Nephron progenitor cell (in vitro differentiated cells): ENCODE results near the gene PCNT.

ENCODE experiments used
- DNase-seq: peaks from one replicate; pipeline ENCODE4 v3.0.0; 2021
- H3K27ac Mint-ChIP-seq: 2 replicates; pipeline ENCODE4 v1.8.0; 2021; ENCODE audit warnings: mild to moderate bottlenecking, moderate library complexity, mixed read lengths
- H3K27me3 Mint-ChIP-seq: 2 replicates; pipeline ENCODE4 v1.8.0; 2021; ENCODE audit warnings: mild to moderate bottlenecking, low read depth, mixed read lengths; ENCODE audit not compliant: poor library complexity
- H3K36me3 Mint-ChIP-seq: 2 replicates; pipeline ENCODE4 v1.8.0; 2021; ENCODE audit warnings: low read depth, mixed read lengths
- H3K4me1 Mint-ChIP-seq: 2 replicates; pipeline ENCODE4 v1.8.0; 2021; ENCODE audit warnings: mixed read lengths
- H3K4me3 Mint-ChIP-seq: 2 replicates; pipeline ENCODE4 v1.8.0; 2021; ENCODE audit warnings: mild to moderate bottlenecking, moderate library complexity, mixed read lengths
- H3K9me3 Mint-ChIP-seq: 2 replicates; pipeline ENCODE4 v1.8.0; 2021; ENCODE audit warnings: mild to moderate bottlenecking, moderate library complexity, mixed read lengths
- CTCF ChIP-seq: fragments of 200-600 bp; sonication (generic); IDR thresholded peaks from 2 replicates; pipeline ENCODE4 v1.5.0; 2021; ENCODE audit warnings: antibody characterized with exemption

PCNT gene

GRCh38 chr21:46318464-46318845 is 5.5 kb upstream of the PCNT start:
- Mint-ChIP-seq H3K36me3 (peaks cover 17% of the 10 kb centered on the region), H3K4me3 (no peak overlapping the region), H3K4me1 (peaks cover 37% of the 10 kb centered on the region), H3K9me3 (no peaks in the 10 kb centered on the region), H3K27me3 (peaks cover 3% of the 10 kb centered on the region), H3K27ac (peak overlapping the region; percentile 48)
- TF ChIP-seq CTCF, result no peak
- no peak for DNase-seq

DNA sequence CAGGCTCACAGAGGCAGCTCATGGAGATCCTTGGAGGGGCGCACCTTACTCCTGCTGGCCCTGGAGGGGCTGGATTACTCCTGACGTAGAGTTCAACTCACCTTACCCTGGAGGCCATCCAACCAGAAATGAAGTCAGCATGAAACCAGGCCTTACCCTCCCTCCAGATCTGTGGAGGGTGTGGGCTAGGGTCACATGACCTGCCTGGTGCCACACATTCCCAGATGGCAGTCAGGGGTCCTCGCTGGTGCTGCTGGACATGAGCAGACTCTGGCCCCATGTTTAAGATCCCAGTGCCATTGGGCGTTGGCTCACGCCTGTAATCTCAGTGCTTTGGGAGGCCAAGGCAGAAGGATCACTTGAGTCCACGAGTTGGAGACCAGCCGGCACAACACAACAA is 4.8 kb upstream of the PCNT start:
- Mint-ChIP-seq H3K4me1 (peaks cover 37% of the 10 kb centered on the region), H3K36me3 (peaks cover 11% of the 10 kb centered on the region), H3K9me3 (no peaks in the 10 kb centered on the region), H3K27me3 (peaks cover 3% of the 10 kb centered on the region), H3K27ac (no peak overlapping the region), H3K4me3 (no peak overlapping the region)
- no peak for TF ChIP-seq CTCF
- DNase-seq, result no peak

GRCh38 chr21:46320331-46320801 is 3.6 kb upstream of the PCNT start:
- Mint-ChIP-seq H3K27me3 (peaks cover 3% of the 10 kb centered on the region), H3K36me3 (peaks cover 12% of the 10 kb centered on the region), H3K4me1 (peaks cover 39% of the 10 kb centered on the region), H3K9me3 (no peaks in the 10 kb centered on the region), H3K27ac (no peak overlapping the region), H3K4me3 (peak overlapping the region; percentile 72)
- DNase-seq, result no peak
- no peak for TF ChIP-seq CTCF

DNA sequence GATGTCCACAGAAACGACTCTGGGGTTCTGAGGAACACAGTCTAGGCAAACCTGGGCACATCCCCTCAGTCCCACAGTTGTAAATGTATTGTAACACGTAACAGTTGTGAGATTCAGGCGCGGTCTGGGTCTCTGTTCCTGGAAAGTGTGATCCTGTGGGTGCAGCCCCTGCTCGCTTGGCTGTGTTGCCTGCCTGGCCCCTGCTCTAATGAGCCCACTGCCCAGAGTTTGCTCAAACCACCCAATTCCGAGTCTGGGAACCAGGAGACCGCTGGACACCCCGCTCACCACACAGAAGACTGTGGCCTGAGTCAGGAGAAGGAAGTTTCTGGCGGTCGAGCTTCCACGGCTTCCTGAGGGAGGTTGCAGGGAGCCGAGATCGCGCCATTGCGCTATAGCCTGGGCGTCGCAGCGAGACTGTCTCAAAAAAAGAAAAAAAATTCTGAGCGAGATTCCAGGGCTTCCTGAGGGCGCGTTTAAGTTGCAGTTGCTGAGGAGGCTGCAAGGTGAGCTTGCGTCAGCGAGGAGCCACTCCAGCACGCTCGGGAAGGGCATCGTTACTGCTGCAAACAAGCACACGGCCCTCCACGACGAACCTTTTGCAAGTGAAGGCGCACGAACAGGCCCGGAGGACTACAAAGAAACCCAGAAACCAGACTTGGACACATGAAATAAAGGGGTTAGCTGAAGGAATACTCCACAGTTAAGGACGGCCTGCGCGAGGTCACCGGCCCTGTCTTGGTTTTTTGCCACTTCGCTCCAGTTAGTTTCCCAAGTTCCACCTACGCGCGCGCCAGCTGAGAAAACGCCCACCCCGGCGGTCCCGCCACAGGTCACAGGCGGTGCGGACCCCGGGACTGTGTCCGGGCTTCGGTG is 1.4 kb upstream of the PCNT start:
- H3K27me3 Mint-ChIP-seq, result peaks cover 3% of the 10 kb centered on the region
- peak overlapping the region; percentile 97 for H3K4me3 Mint-ChIP-seq
- H3K27ac Mint-ChIP-seq, result peak overlapping the region; percentile 91
- peaks cover 56% of the 10 kb centered on the region for H3K4me1 Mint-ChIP-seq
- no peaks in the 10 kb centered on the region for H3K9me3 Mint-ChIP-seq
- DNase-seq, result peak; percentile 37
- TF ChIP-seq CTCF, result no peak
- peaks cover 28% of the 10 kb centered on the region for H3K36me3 Mint-ChIP-seq

GRCh38 chr21:46323227-46323709 is 688 bp upstream of the PCNT start:
- no peak for TF ChIP-seq CTCF
- Mint-ChIP-seq H3K4me3 (peak overlapping the region; percentile 97), H3K4me1 (peaks cover 56% of the 10 kb centered on the region), H3K27ac (peak overlapping the region; percentile 91), H3K27me3 (peaks cover 3% of the 10 kb centered on the region), H3K36me3 (peaks cover 35% of the 10 kb centered on the region), H3K9me3 (no peaks in the 10 kb centered on the region)
- no peak for DNase-seq
